Keratinocyte (primary cell): ENCODE measurements around the gene ARPC1B. TPM values are rescaled to one million over a fixed set of nuclear protein-coding genes. Genes with fewer than 3 reads are reported as not detected.
A peak's percentile ranks its signal among the peaks of the same experiment; 100 is the strongest.
"Not testable (repeated sequence)": the region's sequence is repeated elsewhere in the genome, so short reads cannot be mapped to it uniquely, and the experiment has no call there.

Experiments used
- DNase-seq: peaks from one replicate; pipeline ENCODE4 v3.0.0-alpha.2; 2011; ENCODE audit warnings: low read depth, missing footprints, low spot score
- FAIRE-seq: peaks from 2 replicates; lab custom pipeline; 2011; peaks lifted over from hg19 to GRCh38; lab: Jason Lieb, UNC
- H2AFZ ChIP-seq: 2 replicates; pipeline ENCODE4 v1.6.0; 2012; ENCODE audit warnings: low read length, control low read depth, inconsistent platforms; ENCODE audit not compliant: control insufficient read depth
- H3K27ac ChIP-seq: 2 replicates; pipeline ENCODE4 v1.5.1; 2011; ENCODE audit warnings: low read length; ENCODE audit not compliant: control insufficient read depth, insufficient read depth
- H3K27me3 ChIP-seq: 3 replicates; pipeline ENCODE4 v1.6.0; 2011; ENCODE audit warnings: low read length; ENCODE audit not compliant: control insufficient read depth, insufficient read depth; ENCODE audit errors: extremely low read depth
- H3K36me3 ChIP-seq, 2 experiments: 2 replicates in 1 of 2; 3 replicates in 1 of 2; pipeline ENCODE4 v1.5.1; 2011; ENCODE audit warnings: low read length in 2 of 2, mild to moderate bottlenecking in 1 of 2; ENCODE audit not compliant: control insufficient read depth in 2 of 2, insufficient read depth in 2 of 2; ENCODE audit errors: extremely low read depth in 1 of 2
- H3K4me1 ChIP-seq: 3 replicates; pipeline ENCODE4 v1.5.1; 2011; ENCODE audit warnings: low read length; ENCODE audit not compliant: control insufficient read depth, insufficient read depth; ENCODE audit errors: extremely low read depth
- H3K4me2 ChIP-seq: 3 replicates; pipeline ENCODE4 v1.6.0; 2011; ENCODE audit warnings: low read depth, low read length; ENCODE audit not compliant: control insufficient read depth, insufficient read depth; ENCODE audit errors: extremely low read depth
- H3K4me3 ChIP-seq, 3 experiments: fragments of 200-600 bp in 1 of 3; sonication (generic) in 1 of 3; 2 replicates in 2 of 3; 3 replicates in 1 of 3; pipeline ENCODE4 v1.5.1; 2011 to 2016; ENCODE audit warnings: low read length in 3 of 3, mild to moderate bottlenecking in 3 of 3, control low read depth in 2 of 3, inconsistent platforms in 1 of 3, low read depth in 1 of 3, mixed read lengths in 1 of 3, mixed run types in 1 of 3, moderate library complexity in 1 of 3; ENCODE audit not compliant: control insufficient read depth in 2 of 3, insufficient read depth in 2 of 3; ENCODE audit errors: extremely low read depth in 1 of 3
- H3K79me2 ChIP-seq: 2 replicates; pipeline ENCODE4 v1.6.0; 2012; ENCODE audit warnings: low read length; ENCODE audit not compliant: control insufficient read depth, insufficient read depth
- H3K9ac ChIP-seq: 3 replicates; pipeline ENCODE4 v1.6.0; 2011; ENCODE audit warnings: low read length; ENCODE audit not compliant: control insufficient read depth, insufficient read depth; ENCODE audit errors: extremely low read depth
- H3K9me1 ChIP-seq: 3 replicates; pipeline ENCODE4 v1.6.0; 2011; ENCODE audit warnings: low read length; ENCODE audit not compliant: control insufficient read depth, insufficient read depth; ENCODE audit errors: extremely low read depth
- H3K9me3 ChIP-seq: 2 replicates; pipeline ENCODE4 v1.5.1; 2012; ENCODE audit warnings: low read depth, low read length; ENCODE audit not compliant: control insufficient read depth
- H4K20me1 ChIP-seq: 3 replicates; pipeline ENCODE4 v1.6.0; 2011; ENCODE audit warnings: low read length; ENCODE audit not compliant: control insufficient read depth, insufficient read depth; ENCODE audit errors: extremely low read depth
- CTCF ChIP-seq, 3 experiments: IDR thresholded peaks in 1 of 3; conservative IDR thresholded peaks in 1 of 3; optimal IDR thresholded peaks in 1 of 3; 2 replicates in 2 of 3; 3 replicates in 1 of 3; pipeline versions ENCODE3 to v1.5.1; 2011; ENCODE audit warnings: low read length in 3 of 3, mild to moderate bottlenecking in 3 of 3, moderate library complexity in 2 of 3, control low read depth in 1 of 3, inconsistent platforms in 1 of 3; ENCODE audit not compliant: insufficient read depth in 2 of 3; ENCODE audit errors: extremely low read depth in 1 of 3
- EZH2 ChIP-seq: IDR thresholded peaks from one replicate; pipeline ENCODE4 v1.6.1; 2012; ENCODE audit warnings: inconsistent platforms, mild to moderate bottlenecking, low read length, moderate library complexity
- dilution Hi-C: fragments of 300-500 bp; cut with MboI; formaldehyde crosslinking; loops from one replicate; pipeline ENCODE4 v1.7.0; 2020; ENCODE audit warnings: low sequenced_read_pairs; ENCODE audit not compliant: extremely low pct_ligation_motif_present
- polyA plus RNA-seq, 5 experiments: library from polyadenylated mRNA; depleted of rRNA in 3 of 5; stranded (reverse) in 3 of 5; stranded (forward) in 1 of 5; unstranded in 1 of 5; fragments of >200 nt; gene quantifications; 1 replicate in 1 of 5; 2 replicates in 3 of 5; 3 replicates in 1 of 5; pipeline versions ENCODE4 v1.2.1 to v1.2.3, GENCODE V29; 2011 to 2012; ENCODE audit warnings: missing spikeins in 2 of 5, low read depth in 1 of 5, low replicate concordance in 1 of 5

Gene ARPC1B
- polyA plus RNA-seq, 1 donor (not counting 4 experiments of a cell fraction or from before 2014, with no cell fraction given) = 383 TPM

- H3K4me2 ChIP-seq, H3K4me1 ChIP-seq, DNase-seq, H3K27me3 ChIP-seq, H3K27ac ChIP-seq, H3K9me3 ChIP-seq, H3K9me1 ChIP-seq, dilution Hi-C loops, H3K9ac ChIP-seq, H2AFZ ChIP-seq, FAIRE-seq, H3K4me3 ChIP-seq, H4K20me1 ChIP-seq: not testable (repeated sequence)
- Histone ChIP-seq H3K36me3 (peaks cover 45 to 47% of the 10 kb centered on the region in 2 experiments), H3K79me2 (peaks cover 20% of the 10 kb centered on the region)
- TF ChIP-seq CTCF (optimal IDR thresholded peaks at IDR 0.05 in 1 of 3, IDR thresholded peaks at IDR 0.05 in 1 of 3, conservative IDR thresholded peaks at IDR 0.05 in 1 of 3; ENCODE audit: extremely low read depth in 1 of 3, insufficient read depth in 2 of 3, low read length in 3 of 3) = peak; percentile 37 to 65 (median 48)
Measured at GRCh38 chr7:99415513-99416127, 41.1 kb downstream of the ARPC1B start.

GRCh38 chr7:99418260-99418659 is 43.7 kb downstream of the ARPC1B start:
- H3K27me3 ChIP-seq = no peaks in the 10 kb centered on the region
- peaks cover 31 to 38% of the 10 kb centered on the region in 2 experiments for H3K36me3 ChIP-seq
- no peak overlapping the region for H2AFZ ChIP-seq
- no peak for DNase-seq
- H4K20me1 ChIP-seq = peaks cover 4% of the 10 kb centered on the region
- no peak overlapping the region for H3K4me3 ChIP-seq
- no peak overlapping the region for H3K9ac ChIP-seq
- no peak for TF ChIP-seq CTCF (optimal IDR thresholded peaks at IDR 0.05 in 1 of 3, IDR thresholded peaks at IDR 0.05 in 1 of 3, conservative IDR thresholded peaks at IDR 0.05 in 1 of 3; ENCODE audit: extremely low read depth in 1 of 3, insufficient read depth in 2 of 3, low read length in 3 of 3)
- no peak for TF ChIP-seq EZH2
- no peaks in the 10 kb centered on the region for H3K4me1 ChIP-seq
- FAIRE-seq = no peak
- no peak overlapping the region for H3K27ac ChIP-seq
- H3K79me2 ChIP-seq = no peaks in the 10 kb centered on the region
- H3K4me2 ChIP-seq = no peak overlapping the region
- no peaks in the 10 kb centered on the region for H3K9me1 ChIP-seq
- dilution Hi-C loops = no loop called here
- H3K9me3 ChIP-seq = no peaks in the 10 kb centered on the region
